ENCODE measurements around the gene RPL6.

The RPL6 gene

GRCh38 chr12:112375105-112375504, 34.3 kb downstream of the RPL6 start:
- no peak for DNase-seq (ENCODE audit: low spot score)

GRCh38 chr12:112374166-112374740, 35.2 kb downstream of the RPL6 start:
- no peak for DNase-seq (ENCODE audit: low spot score)

- no peak for DNase-seq (ENCODE audit: low spot score)
Measured at GRCh38 chr12:112370868-112371510, 38.4 kb downstream of the RPL6 start.

- DNase-seq (ENCODE audit: low spot score), result no peak
Measured at GRCh38 chr12:112370199-112370598, 39.2 kb downstream of the RPL6 start.

- no peak for DNase-seq (ENCODE audit: low spot score)
Measured at GRCh38 chr12:112368856-112369255, 40.5 kb downstream of the RPL6 start.

GRCh38 chr12:112367965-112368364, 41.4 kb downstream of the RPL6 start:
- DNase-seq (ENCODE audit: low spot score), result no peak

GRCh38 chr12:112362310-112362709, 47.1 kb downstream of the RPL6 start:
- DNase-seq (ENCODE audit: low spot score), result no peak

- no peak for DNase-seq (ENCODE audit: low spot score)
Measured at GRCh38 chr12:112361271-112361670, 48.1 kb downstream of the RPL6 start.

- DNase-seq (ENCODE audit: low spot score), result no peak
Measured at GRCh38 chr12:112359290-112359689, 50.1 kb downstream of the RPL6 start.

- no peak for DNase-seq (ENCODE audit: low spot score)
Measured at GRCh38 chr12:112357214-112357613, 52.2 kb downstream of the RPL6 start.

Data from COLO829 (cell line).